CD4-positive, alpha-beta T cell treated with Interleukin-4 for 4 hours (primary cell): ENCODE measurements around the gene MAPKBP1.

Experiments
- DNase-seq: peaks from one replicate; pipeline ENCODE4 v3.0.0-alpha.2; 2020

MAPKBP1 gene

DNA sequence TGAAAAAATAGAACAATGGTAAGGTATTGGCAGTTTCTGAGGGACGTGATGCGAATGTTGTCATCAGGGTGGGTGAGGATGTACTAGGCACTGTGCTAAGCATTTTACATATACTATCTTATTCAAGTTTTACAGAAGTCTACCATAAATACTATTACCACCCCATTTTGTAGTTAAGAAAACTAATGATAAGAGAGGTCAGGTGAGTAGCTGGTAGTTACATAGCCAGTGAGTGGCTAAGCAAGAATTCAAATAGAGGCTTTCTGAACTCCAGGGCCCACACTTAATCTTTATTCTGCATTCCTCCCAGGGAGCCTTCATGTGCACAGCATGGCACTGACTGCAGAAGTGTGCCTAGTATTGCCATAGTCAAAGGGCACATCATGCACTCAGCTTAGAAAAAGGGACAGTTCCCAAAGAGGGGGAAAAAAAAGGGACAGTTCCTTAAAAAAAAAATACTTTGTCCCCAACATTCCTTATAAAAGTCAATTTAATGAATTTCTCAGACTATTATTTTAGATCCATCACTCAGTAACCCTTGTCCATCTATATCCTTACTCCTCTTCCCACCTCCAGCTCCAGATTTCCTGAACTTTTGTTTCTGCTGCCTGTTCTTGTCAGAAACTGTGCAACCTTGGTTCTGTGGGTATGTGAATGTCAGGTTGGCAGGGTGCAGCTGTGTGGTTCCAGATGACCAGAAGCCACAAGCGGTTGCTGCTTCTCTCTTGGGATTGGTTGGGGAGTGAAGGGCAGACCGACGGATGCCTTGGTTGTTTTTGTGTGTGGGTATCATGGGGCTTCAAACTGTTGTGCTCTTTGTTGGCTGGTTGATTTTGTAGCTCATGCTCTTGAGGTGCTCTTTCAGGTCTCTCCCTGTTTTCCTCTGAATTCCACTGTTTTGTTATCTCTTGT is 8.3 kb downstream of the MAPKBP1 start:
- DNase-seq: no peak

GRCh38 chr15:41783296-41783695 is 9.0 kb downstream of the MAPKBP1 start:
- DNase-seq: no peak

DNA sequence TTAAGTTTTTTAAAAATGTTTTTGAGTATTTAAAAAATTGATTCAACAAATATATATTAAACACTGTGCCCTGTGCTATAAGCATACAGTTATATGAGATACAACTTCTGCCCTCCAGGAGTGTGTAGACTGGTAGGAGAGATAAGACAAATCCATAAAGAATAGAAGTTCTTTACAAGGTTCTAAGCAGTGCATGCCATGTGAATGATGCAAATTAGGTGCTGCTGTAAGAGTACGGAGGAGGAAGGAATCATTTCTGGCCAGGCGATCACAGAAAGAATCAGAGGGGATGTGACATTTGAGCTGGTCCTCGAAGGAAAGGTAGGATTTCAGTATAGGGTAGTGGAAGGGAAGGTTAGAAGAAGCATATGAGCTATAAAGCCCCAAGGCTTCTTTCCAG is 14.0 kb downstream of the MAPKBP1 start:
- no peak for DNase-seq

- DNase-seq: no peak
Observed at GRCh38 chr15:41789236-41789635, 15.0 kb downstream of the MAPKBP1 start.

DNA sequence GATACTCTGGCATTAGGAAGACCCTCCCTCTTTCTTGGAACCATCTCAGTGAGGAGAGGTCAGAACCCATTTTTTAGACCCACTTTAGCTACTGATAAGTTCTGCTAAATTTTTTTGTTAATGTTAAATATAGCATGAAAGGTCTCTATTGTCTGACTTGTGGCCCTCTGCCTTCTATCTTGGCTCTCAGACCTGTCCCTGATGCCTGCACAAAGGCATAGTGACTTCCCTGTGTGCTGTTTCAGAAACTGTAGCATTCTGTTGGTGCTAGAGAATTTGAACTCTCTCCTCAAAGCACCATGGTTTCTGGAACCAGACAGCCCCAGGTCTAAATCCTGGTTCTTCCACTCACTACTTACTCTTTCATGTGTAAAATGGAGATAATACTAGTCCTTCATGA is 15.4 kb downstream of the MAPKBP1 start:
- DNase-seq: no peak

DNA sequence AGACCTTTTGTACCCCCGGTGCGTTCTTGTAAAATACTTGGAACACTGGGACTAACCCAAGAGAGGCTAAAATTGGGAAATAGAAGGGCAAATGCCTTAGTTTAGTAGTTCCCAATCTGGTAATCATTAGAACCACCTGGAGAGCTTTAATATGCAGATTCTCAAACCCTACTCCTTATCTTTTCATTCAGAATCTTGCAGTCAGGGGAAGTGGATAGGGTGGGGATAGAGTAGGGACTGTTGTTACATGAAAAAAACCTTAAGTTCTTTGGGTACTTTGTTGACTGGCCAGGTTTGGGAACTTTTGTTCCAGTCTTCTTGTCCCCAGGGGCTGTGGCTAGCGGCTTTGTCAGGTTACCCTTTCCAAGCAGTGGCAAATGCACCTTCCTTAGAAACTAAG is 15.9 kb downstream of the MAPKBP1 start:
- no peak for DNase-seq

DNA sequence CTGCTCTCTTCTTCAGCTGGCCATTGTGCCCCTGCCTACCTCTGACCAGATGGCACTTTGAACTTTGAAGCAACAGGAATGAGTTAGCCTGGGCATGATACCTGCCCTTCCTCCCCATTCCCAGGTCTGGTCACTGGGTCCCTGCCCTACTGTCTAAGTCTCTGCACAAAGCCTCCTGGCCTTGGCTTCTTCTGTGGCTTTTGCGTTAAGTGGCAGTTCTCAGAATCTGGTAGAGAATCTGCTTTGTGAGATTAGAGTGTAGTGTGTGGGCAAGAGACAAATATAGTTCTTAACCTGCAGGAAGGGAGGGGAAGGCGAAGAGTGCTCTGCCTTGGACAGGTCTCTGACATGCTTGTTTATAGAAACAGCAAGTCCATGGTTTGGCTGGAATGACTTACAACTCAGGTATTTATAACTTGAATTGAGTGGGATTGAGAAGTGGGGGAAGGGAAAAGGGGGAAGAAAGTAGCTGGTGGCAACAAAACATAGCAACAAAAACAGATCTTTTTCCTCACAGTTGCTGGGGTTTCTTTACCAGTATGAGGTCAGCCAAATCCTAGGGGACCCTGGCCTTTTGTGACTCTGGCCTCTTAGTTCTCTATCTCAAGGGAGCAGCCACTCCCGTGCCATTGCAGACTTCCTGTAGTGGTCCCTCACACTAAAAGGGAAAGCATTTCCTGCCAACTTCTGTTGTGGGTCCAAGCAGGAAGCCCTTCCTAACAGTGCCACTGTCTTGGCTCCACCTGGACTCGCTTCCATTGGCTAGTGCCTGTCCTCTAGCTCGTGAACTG is 16.7 kb downstream of the MAPKBP1 start:
- DNase-seq: no peak

DNA sequence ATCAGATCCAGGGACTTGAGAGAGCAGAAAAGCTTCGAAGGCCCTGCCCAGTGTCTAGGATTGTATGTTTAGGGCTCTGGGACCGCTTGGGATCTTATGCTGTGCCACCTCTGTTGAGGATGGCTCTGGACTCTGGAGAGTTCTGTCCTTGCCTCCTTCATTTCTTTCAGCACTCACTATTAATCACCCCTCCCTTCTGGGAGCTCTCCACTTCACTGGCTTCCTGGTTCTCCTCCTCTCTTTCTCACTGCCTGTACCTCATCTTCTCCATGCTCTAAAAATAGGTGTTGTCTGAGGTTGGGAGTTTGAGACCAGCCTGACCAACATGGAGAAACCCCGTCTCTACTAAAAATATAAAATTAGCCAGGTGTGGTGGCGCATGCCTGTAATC is 17.3 kb downstream of the MAPKBP1 start:
- DNase-seq: no peak

DNA sequence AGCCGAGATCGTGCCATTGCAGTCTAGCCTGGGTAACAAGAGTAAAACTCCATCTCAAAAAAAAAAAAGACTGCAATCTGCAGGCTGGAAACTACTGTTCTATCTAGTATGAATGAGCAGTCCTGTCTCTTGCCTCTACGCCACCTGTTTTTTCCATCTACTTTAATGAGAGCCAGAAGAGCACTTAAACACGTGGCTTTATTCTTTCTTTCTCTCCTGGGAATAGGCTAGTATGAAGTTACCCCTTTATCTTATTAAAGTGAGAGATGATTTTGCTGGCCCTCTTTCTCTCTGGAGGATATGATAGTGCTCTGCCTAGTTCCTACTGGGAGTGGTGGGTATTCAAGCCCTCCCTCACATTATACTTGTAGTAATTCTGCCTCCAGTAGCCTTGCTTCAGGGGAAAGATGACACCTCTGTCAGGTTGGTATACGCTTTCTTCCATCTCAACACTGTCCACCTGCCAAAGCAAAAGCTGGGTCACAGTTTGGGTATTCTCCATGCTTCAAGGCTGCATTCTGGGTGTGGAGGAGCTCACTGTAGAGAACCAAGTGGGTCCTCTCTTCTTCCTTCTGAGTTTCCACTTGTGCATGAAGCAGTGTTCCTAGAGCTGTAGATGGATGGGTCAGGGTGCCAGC is 17.8 kb downstream of the MAPKBP1 start:
- no peak for DNase-seq

DNA sequence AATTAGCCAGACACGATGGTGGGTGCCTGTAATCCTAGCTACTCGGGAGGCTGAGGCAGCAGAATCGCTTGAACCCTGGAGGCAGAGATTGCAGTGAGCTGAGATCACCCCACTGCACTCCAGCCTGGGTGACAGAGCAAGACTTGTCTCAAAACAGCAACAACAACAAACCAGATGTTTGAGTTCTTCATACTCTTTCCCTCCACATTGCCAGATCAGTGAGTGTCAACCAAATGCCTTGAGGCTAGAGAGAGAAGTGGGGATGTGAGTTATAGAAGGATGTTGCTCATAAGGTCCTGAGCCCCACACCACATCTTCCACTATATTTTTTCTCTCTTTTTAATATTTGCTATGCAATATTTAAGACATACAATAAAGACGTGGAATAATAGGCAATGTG is 19.8 kb downstream of the MAPKBP1 start:
- no peak for DNase-seq

GRCh38 chr15:41795996-41796856 is 21.9 kb downstream of the MAPKBP1 start:
- no peak for DNase-seq

DNA sequence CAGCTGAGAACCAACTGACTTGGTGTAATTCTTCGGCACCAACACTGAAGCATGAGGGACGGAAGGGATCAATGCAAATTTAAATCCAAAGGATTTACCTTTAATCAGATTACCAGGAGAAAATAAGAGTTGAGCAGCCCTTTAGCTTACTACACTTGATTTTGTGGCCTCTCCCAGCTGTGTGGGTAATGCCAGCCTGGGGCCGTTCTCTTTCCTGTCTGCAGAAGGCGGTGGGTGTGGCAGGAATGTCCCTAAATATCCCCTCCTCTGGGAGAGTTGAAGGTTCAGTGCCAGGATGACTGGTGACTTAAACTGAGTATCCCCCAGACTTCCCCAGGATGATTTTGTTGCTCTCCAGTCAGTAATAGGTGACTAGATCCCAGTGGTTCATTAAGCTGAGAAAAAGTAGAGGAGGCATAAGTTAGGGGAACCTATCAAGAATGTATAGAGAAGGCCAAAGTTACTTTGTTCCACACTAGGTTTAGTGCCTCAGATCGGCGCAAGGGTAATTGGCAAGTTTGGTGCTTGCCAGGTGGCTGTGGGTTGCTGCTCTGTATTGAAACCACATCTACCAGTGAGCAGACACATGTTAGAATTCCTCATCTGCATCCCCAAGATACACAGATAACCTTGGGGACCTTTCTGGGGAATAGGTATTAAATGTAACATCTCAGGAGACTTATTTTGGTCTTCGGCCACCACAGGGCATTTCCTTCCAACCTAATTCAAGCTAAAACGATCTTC is 23.1 kb downstream of the MAPKBP1 start:
- DNase-seq: no peak

DNA sequence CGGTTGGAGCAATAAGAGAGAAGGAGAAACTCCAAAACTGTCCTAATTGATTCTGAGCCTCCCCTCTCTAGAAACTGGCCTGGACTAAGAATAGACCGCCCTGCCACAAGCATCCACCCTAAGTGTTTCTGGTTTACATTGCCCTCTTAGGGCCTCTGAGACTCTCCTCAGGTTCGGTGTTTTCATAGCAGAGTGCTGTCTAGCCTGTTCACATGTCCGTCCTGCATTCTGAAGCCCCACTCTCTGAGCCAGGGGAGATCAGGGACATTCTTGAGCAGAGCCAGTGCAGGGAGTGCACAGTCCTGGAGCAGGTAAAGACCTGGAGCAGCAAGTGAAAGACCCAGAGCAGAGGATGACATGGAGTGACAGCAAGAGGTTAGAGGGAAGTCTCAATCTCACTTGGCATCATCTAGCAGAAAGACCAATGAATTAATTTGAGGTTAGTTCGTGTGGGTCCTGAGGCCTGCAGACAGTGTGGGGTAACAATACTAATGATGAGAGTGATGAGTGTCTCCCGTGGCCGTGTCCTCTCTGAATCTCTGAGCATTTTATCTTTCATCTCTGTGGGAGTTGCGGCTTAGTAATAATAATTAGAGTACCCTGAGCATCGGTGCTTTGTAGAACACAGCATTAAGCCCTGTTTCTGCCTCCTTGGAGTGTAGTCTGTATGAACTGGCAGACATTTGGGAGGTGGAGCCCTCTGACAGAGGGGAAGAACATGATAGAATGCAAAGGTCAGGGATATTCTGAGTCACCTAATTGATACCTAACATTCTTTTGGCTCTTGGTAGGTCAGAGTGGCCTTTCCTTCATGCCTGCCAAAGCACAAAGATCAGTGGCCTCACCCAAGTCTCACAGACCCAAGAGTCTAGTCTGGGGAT is 24.6 kb downstream of the MAPKBP1 start:
- DNase-seq: no peak

DNA sequence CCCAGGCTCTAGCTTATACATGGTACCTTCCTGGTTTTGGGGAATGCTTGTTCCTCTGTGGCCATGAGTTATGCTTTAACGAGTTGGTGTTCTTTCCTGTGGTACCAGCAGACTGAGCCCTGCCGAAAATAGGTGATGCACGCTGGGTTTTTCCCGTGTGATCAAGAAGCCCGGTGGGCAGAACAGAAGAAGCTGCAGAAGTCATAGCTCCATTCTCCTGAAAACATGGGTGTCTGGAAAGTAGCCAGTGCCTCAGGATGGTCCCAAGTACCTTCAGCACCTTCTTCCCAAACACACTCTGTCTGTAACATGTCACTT is 25.2 kb downstream of the MAPKBP1 start:
- no peak for DNase-seq

DNA sequence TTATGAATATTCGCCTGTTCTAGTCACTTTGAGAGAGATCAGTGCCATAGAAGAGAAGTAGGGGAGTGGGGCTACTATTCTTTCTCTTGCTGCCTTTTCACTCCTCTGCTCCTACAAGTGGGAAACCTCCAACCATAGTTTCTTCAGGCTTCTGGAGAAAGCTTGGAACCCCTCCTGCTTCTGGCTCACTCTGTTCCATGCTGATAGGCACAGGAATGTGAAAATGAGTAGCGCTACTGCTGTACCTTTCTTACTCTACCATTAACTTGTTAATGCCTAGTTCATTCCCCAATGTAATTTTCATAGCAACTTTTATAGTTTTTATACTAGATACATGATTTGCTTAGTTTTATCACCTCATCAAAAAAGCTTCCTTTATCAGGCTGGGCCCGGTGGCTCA is 26.9 kb downstream of the MAPKBP1 start:
- DNase-seq: no peak

GRCh38 chr15:41801850-41802455 is 27.7 kb downstream of the MAPKBP1 start:
- DNase-seq: no peak

- DNase-seq: no peak
Observed at GRCh38 chr15:41804361-41804760, 30.1 kb downstream of the MAPKBP1 start.

DNA sequence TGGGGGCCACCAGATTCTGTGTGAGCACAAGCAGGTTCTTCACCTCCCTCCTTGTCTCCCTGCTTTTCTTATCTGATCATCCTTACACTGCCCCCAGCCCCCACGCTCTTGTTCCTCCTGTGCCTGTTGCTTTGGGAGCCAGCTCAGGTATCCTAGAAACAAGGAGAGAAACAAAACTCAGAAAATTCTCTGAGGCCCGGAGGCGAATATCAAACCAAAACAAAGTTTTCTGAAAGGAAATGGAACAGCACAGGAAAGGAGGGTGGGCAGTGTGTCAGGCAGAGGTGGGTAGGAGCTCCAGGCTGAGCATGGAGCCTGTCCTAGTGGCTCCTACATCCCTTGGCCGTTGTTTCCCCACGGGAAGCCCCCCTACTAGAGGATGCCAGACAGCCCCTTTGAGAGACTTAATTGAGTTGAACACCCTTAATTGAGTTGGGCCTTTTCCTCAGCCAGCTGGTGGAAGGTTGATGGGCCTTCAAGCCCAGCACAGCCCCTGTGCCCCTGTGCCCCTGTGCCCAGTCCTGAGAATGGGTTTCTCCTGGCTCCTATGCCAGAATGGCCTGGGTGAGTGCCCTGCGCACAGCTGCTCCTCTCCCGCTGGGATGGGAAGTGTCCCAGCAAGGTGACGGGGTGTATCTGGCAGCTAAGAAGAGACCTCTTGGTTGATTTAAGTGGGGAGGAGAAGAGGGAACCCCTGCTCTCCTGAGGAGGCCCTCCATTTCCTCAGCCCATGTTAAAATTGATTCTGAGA is 30.8 kb downstream of the MAPKBP1 start:
- no peak for DNase-seq

GRCh38 chr15:41805711-41806110 is 31.4 kb downstream of the MAPKBP1 start:
- DNase-seq: no peak
